Left lobe of liver (tissue), 2 donors: ENCODE data around the gene PIGL. TPM values are rescaled to one million over a fixed set of nuclear protein-coding genes. Genes with fewer than 3 reads are reported as not detected.
A peak's percentile ranks its signal among the peaks of the same experiment; 100 is the strongest.
"Not testable (repeated sequence)": the region's sequence is repeated elsewhere in the genome, so short reads cannot be mapped to it uniquely, and the experiment has no call there.

Experiments used
- ATAC-seq: fragments of 200-7000 bp; cut with Tn5 transposase; one replicate; pipeline ENCODE4 v1.9.1; 2020; ENCODE audit warnings: mild to moderate bottlenecking, moderate library complexity
- DNase-seq: peaks from one replicate; pipeline ENCODE4 v3.0.0-alpha.2; 2020; ENCODE audit warnings: low spot score
- total RNA-seq: library from RNA; stranded (reverse); gene quantifications from one replicate; pipeline ENCODE4 v1.2.1, GENCODE V29; 2021
- donor health status: DM: no; HTN: no; CAD: no; lungs with moderate emphysema.
- donor health status: DM: no; HTN: yes; CAD: no.

The PIGL gene
- 18.5 TPM for total RNA-seq

DNA sequence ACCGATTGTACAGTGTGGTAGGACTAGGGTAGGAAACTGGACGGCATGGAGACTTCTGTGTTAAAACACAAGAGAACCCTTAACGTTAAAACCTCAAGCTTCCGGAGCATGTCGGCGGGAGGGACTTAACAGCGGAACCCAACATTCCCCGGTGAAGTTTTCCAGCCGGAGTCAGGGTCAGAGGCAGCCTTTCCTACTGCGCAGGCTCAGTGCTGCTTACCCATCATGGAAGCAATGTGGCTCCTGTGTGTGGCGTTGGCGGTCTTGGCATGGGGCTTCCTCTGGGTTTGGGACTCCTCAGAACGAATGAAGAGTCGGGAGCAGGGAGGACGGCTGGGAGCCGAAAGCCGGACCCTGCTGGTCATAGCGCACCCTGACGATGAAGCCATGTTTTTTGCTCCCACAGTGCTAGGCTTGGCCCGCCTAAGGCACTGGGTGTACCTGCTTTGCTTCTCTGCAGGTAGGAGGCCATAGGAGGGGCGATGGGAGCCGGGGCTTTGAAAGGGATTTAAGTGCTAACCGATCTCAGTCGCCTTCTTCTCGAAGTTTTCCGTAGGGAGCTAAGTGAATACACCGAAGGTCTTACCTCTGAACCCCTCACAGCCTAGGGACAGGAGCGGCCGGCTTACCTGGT, at the start of gene PIGL:
PIGL (plus strand) TSS at position 209 of the 634 bp plus-strand sequence; CDS start at position 226, 17 bp downstream.
- DNase-seq = peak; percentile 90
- ATAC-seq = peak; percentile 68

- no peak for DNase-seq
- no peak for ATAC-seq
Observed at GRCh38 chr17:16171613-16172012, 45.4 kb upstream of the PIGL start.

DNA sequence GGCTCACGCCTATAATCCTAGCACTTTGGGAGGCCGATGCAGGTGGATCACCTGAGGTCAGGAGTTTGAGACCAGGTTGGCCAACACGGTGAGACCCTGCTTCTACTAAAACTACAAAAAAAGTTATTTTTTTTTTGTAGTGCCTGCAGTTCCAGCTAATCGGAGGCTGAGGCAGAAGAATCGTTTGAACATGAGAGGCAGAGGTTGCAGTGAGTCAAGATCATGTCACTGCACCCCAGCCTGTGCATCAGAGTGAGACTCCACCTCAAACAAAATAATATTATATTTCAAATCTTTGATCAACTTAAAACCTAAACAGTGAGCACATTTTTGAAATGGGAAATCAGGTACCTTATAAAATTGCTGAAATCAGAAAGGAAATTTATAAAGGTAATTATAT, 38.2 kb upstream of the PIGL start:
- ATAC-seq = no peak
- no peak for DNase-seq

GRCh38 chr17:16181581-16181980, 35.4 kb upstream of the PIGL start:
- DNase-seq (no peak), ATAC-seq (no peak)

DNA sequence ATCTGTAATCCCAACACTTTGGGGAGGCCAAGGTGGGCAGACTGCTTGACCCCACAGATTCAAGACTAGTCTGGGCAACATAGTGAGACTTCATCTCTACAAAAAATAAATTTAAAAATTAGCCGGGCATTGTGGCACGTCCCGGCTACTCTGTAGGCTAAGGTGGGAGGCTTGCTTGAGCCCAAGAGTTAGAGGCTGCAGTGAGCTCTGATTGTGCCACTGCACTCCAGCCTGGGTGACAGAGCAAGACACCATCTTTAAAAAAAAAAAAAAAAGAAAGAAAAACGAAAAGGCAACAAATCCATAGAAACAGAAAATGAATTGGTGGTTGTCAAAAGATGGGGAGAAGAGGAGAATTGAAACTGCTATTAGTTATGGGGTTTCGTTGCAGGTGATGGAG, 29.4 kb upstream of the PIGL start:
- DNase-seq = no peak
- no peak for ATAC-seq

- ATAC-seq = no peak
Observed at GRCh38 chr17:16189791-16190348, 27.1 kb upstream of the PIGL start.

DNA sequence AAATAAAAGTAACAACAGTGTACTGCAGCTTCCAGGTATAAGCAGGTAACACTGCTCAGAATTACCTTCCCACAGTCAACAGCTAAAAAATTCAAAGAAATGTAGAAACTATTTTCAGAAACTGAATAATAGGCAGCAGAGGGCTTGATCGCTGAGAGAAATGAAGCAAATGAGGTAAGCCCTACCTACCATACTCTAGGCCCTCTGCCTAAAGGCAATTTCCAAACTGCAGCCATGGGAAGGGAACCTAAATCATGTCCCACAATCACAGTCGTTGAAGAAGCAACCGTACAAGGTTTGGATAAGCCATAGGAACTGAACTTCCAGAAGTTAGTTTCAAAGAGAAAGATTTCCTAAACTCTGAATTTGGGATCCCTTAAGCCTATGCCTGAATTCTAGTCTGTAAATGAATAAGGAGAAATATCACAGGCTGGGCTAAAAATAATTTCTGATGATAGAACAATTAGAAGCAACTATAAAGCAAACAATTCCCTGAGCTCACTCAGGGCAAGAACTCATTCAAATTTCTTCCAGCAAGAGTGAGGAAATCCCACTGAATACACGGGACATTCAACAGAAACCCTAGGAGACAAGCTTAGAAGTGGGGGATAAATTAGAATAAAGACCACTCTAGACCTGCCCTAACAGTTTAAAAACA, 26.2 kb upstream of the PIGL start:
- DNase-seq (no peak), ATAC-seq (no peak)

More at GRCh38 chr17:16189791-16190348, 27.1 kb upstream of the PIGL start:
- DNase-seq = no peak

DNA sequence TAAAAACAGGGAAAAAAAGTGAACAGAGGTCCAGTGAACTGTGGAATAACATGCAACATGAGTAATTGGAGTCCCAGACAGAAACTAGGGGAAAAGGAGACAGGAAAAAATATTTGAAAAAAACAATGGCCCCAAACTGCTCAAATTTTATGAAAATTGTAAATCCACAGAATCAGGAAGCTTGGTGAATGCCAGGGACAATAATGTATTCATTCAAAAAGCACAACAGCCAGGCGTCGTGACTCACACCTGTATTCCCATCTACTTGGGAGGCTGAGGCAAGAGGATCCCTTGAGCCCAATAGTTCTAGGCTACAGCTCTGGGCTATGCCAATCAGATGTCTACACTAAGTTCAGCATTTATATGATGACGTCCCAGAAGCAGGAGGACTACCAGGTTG, 25.4 kb upstream of the PIGL start:
- DNase-seq (no peak), ATAC-seq (no peak)

DNA sequence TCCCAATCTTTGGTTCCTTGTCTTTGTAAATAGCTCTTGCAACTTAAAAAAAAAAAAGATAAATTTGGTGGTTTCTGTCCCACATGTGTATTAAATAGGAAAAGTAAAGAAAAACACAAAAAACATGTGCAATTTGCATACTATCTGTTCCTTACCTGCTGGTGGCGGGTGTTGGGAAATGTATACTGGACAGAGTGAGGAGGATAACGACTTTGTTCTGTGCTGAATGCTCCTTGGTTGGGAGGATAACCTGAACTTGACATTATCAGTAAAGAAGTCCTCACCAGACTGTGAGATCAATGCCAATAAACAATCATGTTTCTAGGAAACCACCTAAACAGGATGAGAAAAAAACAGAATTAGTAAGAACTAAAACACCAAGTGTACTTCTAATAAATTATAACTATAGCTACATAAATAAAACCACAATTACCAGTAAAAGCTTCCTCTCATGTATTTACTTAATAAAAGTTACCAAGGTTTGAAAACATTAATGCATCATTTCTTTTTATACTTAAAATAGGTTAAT, 22.6 kb upstream of the PIGL start:
- ATAC-seq = not testable (repeated sequence)

DNA sequence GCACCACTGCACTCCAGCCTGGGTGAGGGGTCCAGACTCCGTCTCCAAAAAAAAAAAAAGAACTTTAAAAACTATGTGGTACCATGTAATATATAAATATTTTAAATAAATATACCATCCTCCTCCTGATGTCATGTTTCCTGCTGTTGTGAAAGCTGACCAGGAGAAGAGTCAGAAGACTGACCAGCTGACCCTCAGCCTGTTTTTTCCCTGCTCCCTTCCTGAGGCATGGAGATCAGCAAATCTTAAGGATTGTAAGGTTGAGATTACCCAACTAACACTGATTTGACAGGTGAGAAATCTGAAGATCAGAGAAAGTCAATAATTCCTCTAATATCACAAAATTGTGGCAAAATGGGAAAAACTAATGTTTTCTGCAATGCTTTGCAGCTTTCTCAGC, 19.7 kb upstream of the PIGL start:
- ATAC-seq = no peak
- DNase-seq = no peak

More for the DNA sequence above, 22.6 kb upstream of the PIGL start:
- not testable (repeated sequence) for DNase-seq

GRCh38 chr17:16199093-16199492, 17.9 kb upstream of the PIGL start:
- DNase-seq = no peak
- ATAC-seq = peak; percentile 41

- not testable (repeated sequence) for DNase-seq
- peak; percentile 55 for ATAC-seq
Observed at GRCh38 chr17:16201693-16202131, 15.3 kb upstream of the PIGL start.

- ATAC-seq = peak; percentile 34
- not testable (repeated sequence) for DNase-seq
Observed at GRCh38 chr17:16202554-16203500, 14.2 kb upstream of the PIGL start.

DNA sequence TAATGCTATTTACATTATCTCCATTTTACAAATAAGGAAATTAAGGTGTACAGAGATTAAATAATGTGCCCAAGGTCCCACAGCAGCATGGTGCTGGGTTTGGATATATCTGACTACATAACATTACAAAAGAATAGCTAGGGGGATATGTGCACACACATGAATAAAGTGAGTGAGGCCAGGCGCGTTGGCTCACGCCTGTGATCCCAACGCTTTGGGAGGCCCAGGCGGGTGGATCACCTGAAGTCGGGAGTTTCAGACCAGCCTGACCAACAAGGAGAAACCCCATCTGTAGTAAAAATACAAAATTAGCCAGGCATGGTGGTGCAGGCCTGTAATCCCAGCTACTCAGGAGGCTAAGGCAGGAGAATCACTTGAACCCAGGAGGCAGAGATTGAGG, 12.2 kb upstream of the PIGL start:
- DNase-seq, ATAC-seq: not testable (repeated sequence)

GRCh38 chr17:16211590-16211989, 5.4 kb upstream of the PIGL start:
- no peak for DNase-seq
- no peak for ATAC-seq

GRCh38 chr17:16212793-16213192, 4.2 kb upstream of the PIGL start:
- ATAC-seq (no peak), DNase-seq (no peak)

GRCh38 chr17:16214190-16215001, 2.6 kb upstream of the PIGL start:
- ATAC-seq (no peak), DNase-seq (no peak)

DNA sequence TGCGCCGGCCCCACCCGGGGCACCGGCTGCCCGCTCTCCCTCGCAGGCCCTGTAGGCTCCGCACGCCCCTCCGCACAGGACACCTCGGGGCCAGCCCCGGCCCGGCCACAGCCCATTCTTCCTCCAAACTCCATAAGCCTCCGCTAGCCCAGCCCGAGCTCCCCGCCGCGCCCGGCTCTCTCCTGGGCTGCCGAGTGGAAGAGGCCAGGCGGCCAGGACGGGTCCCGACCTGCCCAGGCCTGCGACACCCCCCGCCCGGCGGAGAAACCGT, 2.1 kb upstream of the PIGL start:
- DNase-seq = no peak
- peak; percentile 55 for ATAC-seq

- DNase-seq = peak; percentile 95
- ATAC-seq = peak; percentile 93
Observed at GRCh38 chr17:16215273-16215964, 1.6 kb upstream of the PIGL start, which contains the start of gene NCOR1. TSS of gene NCOR1 (minus strand) at chr17:16215534. CDS start at chr17:16194569, 20,965 bp downstream.

- no peak for DNase-seq
- ATAC-seq = peak; percentile 15
Observed at GRCh38 chr17:16215965-16216316, 1.1 kb upstream of the PIGL start.
